Measurements from ENCODE around the gene SP2. TPM values are rescaled to one million over a fixed set of nuclear protein-coding genes. Genes with fewer than 3 reads are reported as not detected.
A peak's percentile ranks its signal among the peaks of the same experiment; 100 is the strongest.

SP2 gene
- total RNA-seq, 4 donors from 2014 or later: 8.6 to 29.7 (median 16.6) TPM

DNA sequence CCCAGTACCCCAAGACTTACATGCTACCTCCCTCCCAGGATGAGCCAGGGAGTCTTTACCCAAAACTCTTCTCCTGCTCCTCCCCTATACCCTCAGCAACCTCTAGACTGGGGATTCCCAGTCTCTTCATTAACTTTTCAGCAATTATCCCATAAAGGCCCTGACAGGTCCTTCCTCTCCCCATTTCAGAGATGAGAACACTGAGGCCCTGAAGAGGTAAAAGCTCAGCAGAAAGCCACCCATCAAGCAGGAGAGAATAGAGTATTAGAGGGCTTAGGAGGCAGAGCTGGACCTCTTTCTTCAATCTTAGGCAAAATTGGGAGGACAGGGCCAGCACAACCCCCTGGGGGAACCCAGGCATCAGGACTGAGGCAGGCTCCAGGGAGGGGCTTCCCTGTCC, 39.2 kb upstream of the SP2 start:
- TF ChIP-seq, protein P1, sequence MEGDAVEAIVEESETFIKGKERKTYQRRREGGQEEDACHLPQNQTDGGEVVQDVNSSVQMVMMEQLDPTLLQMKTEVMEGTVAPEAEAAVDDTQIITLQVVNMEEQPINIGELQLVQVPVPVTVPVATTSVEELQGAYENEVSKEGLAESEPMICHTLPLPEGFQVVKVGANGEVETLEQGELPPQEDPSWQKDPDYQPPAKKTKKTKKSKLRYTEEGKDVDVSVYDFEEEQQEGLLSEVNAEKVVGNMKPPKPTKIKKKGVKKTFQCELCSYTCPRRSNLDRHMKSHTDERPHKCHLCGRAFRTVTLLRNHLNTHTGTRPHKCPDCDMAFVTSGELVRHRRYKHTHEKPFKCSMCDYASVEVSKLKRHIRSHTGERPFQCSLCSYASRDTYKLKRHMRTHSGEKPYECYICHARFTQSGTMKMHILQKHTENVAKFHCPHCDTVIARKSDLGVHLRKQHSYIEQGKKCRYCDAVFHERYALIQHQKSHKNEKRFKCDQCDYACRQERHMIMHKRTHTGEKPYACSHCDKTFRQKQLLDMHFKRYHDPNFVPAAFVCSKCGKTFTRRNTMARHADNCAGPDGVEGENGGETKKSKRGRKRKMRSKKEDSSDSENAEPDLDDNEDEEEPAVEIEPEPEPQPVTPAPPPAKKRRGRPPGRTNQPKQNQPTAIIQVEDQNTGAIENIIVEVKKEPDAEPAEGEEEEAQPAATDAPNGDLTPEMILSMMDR (IDR thresholded peaks at IDR 0.05): no peak
- no peak for TF ChIP-seq POLR2A (IDR thresholded peaks at IDR 0.05)
- no peak overlapping the region for H3K27ac ChIP-seq
- DNase-seq: no peak
- peaks cover 0 to 5% (median 2%) of the 10 kb centered on the region in 4 donors for H3K4me1 ChIP-seq
- no peaks in the 10 kb centered on the region for H3K9me3 ChIP-seq
- no peaks in the 10 kb centered on the region for H3K36me3 ChIP-seq
- H3K27me3 ChIP-seq: no peaks in the 10 kb centered on the region
- no peak overlapping the region for H3K4me3 ChIP-seq

DNA sequence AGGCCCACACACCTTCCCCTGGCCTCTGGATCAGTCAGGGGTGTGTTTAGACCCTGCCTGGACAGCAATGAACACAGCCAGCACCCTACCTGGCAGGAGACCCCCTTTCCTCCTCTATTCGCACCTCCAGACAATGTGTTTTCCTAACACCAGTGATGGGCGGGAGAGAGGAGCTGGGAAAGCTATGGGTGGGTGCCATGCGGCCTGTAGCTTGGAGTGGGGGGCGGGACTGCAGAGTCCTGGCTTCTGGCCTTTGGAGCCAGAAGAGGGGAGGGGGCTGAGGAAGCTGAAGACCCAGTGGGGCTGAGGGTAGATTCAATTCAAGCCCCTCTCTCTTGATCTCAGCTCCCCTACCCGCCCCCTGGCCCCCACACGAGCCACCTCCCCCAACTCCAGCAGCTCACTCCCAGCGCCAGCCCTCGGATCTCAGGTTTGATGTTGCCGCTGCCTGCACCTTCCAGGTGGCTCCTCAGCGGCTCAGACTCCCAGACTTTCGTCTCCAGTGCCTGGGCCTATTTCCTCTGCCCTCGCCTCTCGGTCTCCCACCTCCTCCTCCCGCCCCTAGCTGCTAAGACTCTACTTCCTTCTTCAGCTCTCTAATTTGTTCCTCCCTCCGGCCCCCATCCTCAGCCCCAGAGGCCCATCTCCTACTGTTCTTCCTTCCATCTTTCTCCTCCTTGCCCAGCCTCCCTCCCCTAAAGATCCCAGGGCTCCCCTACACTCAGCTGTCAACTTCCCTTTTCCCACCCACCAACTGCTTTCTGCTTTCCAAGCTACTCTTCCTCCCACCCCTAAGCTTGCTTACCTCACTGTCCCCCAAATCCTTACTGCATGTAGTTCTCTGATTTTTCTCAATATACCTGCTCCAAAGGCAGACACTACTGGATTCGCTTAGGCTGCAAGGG, 38.2 kb upstream of the SP2 start:
- TF ChIP-seq, protein P1 (IDR thresholded peaks at IDR 0.05): no peak
- no peak for TF ChIP-seq POLR2A (IDR thresholded peaks at IDR 0.05)
- H3K36me3 ChIP-seq: no peaks in the 10 kb centered on the region
- H3K27ac ChIP-seq: no peak overlapping the region
- no peaks in the 10 kb centered on the region for H3K4me1 ChIP-seq
- H3K4me3 ChIP-seq: no peak overlapping the region
- no peak for DNase-seq
- H3K9me3 ChIP-seq: no peaks in the 10 kb centered on the region
- no peaks in the 10 kb centered on the region for H3K27me3 ChIP-seq

DNA sequence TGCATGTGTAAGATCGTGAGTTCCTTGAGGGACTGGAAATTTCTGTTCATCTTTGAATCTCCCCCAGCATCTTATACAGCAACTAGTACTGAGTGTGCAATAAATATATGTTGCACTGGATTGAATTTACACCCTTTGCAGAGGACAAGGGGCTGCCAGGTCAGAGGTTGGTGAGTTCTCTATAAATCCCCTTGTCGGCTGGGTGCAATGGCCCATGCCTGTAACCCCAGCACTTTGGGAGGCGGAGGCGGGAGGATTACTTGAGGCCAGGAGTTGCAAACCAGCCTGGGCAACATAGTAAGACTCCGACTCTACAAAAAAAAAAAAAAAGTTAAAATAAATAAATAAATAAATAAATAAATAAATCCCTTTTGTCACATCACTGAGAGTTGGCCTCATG, 35.6 kb upstream of the SP2 start:
- Histone ChIP-seq H3K27ac (no peak overlapping the region), H3K27me3 (no peaks in the 10 kb centered on the region), H3K9me3 (no peaks in the 10 kb centered on the region), H3K4me3 (no peak overlapping the region), H3K36me3 (no peaks in the 10 kb centered on the region), H3K4me1 (peaks cover 0 to 11% (median 0%) of the 10 kb centered on the region in 4 donors)
- DNase-seq: no peak
- no peak for TF ChIP-seq POLR2A (IDR thresholded peaks at IDR 0.05)
- TF ChIP-seq, protein P1 (IDR thresholded peaks at IDR 0.05): no peak

DNA sequence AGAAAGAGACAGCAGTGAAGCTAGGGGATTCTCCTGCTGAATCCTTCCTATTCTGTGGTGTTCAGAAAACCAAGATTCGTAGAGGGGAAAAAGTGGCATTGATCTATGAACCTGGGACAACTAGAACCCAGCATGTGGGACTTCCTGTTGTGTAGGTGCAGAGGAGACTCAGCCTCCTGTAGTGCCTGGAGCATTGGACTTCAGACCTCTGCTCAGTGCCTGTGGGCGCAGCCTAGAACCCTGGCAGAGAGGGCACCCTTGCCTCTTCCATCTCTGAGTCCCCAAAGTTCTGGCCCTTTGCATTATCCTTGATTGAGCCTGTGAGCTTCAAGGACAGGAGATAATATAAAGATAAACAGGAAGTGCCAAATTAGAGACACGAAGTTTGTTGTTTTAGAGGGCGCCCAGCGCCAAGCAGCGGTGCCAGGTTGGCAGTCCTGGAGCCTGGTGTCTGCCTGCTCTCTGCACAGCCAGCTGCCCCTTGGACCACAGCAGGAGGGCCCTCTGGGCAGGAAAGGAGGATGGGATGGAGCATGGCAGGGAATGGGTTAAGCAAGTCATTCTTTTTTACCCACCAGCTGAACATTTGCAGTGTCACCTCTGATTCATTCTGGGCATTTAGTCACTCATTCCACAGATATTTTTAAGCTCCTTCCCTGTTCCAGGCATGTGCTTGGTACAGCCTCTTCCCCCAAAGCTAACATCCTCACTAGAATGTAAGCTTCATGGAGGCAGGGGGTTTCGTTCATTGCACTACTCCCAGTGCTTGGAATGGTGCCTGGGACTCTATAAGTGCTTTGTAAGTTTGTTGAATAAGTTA, 33.2 kb upstream of the SP2 start:
- TF ChIP-seq, protein P1 (IDR thresholded peaks at IDR 0.05): no peak
- TF ChIP-seq POLR2A (IDR thresholded peaks at IDR 0.05): peak in 1 of 2 donors; percentile 10
- Histone ChIP-seq H3K4me3 (no peak overlapping the region), H3K36me3 (no peaks in the 10 kb centered on the region), H3K4me1 (peaks cover 0 to 11% (median 0%) of the 10 kb centered on the region in 4 donors), H3K27me3 (no peaks in the 10 kb centered on the region), H3K9me3 (no peaks in the 10 kb centered on the region), H3K27ac (peak overlapping the region in 2 of 4 donors; percentile 39 to 74)
- peak in 1 of 3 donors; percentile 66 for DNase-seq

DNA sequence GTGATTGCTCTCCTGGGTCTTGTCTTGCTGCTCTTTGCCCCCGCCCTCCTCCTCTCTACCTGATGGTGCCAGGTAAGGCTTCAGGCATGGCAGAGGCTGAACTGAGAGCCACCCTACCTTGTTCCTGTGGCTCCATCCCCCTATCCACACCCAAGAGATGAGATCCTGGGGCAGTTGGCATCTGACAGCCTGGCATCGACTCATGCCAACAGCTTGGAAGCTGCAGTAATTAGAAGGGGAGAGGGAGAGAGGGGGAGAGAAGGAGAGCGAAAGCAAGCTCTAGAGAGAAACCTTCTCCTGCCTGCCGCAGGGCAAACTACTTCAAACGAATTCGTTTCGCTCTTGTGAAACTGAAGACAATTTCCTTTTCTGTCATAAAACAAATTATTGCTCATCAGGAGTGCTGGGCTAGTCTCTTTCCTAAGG, 31.2 kb upstream of the SP2 start:
- Histone ChIP-seq H3K4me1 (peaks cover 0 to 11% (median 0%) of the 10 kb centered on the region in 4 donors), H3K4me3 (no peak overlapping the region), H3K27ac (peak overlapping the region in 1 of 4 donors; percentile 58), H3K9me3 (no peaks in the 10 kb centered on the region), H3K27me3 (no peaks in the 10 kb centered on the region), H3K36me3 (no peaks in the 10 kb centered on the region)
- TF ChIP-seq, protein P1 (IDR thresholded peaks at IDR 0.05): no peak
- TF ChIP-seq POLR2A (IDR thresholded peaks at IDR 0.05): no peak
- no peak for DNase-seq
